ENCODE measurements around the gene FOXJ3.

DNA sequence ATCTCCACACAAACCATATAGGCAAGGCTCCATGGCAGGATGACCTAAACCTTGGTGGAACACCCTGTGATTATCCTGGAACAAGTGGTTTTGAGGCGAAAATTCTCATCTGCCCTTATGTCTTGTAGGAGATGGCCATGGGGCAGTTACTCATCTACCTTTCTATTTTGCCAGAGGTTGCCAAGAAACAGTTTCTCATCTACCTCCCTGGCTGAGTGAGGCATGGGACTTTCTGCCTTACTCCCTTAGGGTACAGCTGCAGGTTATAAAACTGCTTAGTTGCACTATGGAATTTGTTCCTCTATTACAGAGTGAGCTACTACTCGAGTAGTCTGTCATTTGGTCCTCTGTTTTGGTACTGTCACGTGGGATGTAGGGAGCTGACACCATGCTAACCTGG lies 139.2 kb downstream of the FOXJ3 start:
- TF ChIP-seq, protein P1, sequence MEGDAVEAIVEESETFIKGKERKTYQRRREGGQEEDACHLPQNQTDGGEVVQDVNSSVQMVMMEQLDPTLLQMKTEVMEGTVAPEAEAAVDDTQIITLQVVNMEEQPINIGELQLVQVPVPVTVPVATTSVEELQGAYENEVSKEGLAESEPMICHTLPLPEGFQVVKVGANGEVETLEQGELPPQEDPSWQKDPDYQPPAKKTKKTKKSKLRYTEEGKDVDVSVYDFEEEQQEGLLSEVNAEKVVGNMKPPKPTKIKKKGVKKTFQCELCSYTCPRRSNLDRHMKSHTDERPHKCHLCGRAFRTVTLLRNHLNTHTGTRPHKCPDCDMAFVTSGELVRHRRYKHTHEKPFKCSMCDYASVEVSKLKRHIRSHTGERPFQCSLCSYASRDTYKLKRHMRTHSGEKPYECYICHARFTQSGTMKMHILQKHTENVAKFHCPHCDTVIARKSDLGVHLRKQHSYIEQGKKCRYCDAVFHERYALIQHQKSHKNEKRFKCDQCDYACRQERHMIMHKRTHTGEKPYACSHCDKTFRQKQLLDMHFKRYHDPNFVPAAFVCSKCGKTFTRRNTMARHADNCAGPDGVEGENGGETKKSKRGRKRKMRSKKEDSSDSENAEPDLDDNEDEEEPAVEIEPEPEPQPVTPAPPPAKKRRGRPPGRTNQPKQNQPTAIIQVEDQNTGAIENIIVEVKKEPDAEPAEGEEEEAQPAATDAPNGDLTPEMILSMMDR (IDR thresholded peaks at IDR 0.05) = no peak
- no peak for TF ChIP-seq POLR2AphosphoS5 (IDR thresholded peaks at IDR 0.05; ENCODE audit: low read depth, low read length)
- no peak for TF ChIP-seq SIN3A (IDR thresholded peaks at IDR 0.05; ENCODE audit: borderline replicate concordance, insufficient read depth, low read depth, low read length)
- TF ChIP-seq, protein P2, sequence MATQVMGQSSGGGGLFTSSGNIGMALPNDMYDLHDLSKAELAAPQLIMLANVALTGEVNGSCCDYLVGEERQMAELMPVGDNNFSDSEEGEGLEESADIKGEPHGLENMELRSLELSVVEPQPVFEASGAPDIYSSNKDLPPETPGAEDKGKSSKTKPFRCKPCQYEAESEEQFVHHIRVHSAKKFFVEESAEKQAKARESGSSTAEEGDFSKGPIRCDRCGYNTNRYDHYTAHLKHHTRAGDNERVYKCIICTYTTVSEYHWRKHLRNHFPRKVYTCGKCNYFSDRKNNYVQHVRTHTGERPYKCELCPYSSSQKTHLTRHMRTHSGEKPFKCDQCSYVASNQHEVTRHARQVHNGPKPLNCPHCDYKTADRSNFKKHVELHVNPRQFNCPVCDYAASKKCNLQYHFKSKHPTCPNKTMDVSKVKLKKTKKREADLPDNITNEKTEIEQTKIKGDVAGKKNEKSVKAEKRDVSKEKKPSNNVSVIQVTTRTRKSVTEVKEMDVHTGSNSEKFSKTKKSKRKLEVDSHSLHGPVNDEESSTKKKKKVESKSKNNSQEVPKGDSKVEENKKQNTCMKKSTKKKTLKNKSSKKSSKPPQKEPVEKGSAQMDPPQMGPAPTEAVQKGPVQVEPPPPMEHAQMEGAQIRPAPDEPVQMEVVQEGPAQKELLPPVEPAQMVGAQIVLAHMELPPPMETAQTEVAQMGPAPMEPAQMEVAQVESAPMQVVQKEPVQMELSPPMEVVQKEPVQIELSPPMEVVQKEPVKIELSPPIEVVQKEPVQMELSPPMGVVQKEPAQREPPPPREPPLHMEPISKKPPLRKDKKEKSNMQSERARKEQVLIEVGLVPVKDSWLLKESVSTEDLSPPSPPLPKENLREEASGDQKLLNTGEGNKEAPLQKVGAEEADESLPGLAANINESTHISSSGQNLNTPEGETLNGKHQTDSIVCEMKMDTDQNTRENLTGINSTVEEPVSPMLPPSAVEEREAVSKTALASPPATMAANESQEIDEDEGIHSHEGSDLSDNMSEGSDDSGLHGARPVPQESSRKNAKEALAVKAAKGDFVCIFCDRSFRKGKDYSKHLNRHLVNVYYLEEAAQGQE (IDR thresholded peaks at IDR 0.05; ENCODE audit: insufficient read depth in 1 of 2, low read depth in 2 of 2, low read length in 1 of 2) = no peak
